NCI-H1105 treated with DMSO at 0.1 percent for 48 hours (cell line): ENCODE measurements around the gene NPPA.

Experiments
- DNase-seq: peaks from one replicate; lab custom pipeline; 2025; lab: John Stamatoyannopoulos, UW

NPPA gene

DNA sequence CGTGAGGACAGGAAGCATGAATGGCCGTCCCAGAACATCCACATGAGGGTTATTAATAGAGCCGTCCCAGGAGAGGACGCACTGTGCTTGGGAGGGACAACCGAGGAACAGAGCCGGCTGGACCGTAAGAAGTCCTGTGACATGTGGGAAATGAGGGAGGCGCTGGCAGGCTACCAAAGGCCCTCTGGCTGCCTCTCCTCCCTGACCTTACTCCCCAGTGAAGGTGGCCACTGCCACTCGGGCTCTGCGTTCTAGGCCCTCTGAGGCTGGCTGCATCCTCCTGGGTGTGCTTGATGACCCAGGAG lies 26.6 kb upstream of the NPPA start:
- DNase-seq, result no peak

DNA sequence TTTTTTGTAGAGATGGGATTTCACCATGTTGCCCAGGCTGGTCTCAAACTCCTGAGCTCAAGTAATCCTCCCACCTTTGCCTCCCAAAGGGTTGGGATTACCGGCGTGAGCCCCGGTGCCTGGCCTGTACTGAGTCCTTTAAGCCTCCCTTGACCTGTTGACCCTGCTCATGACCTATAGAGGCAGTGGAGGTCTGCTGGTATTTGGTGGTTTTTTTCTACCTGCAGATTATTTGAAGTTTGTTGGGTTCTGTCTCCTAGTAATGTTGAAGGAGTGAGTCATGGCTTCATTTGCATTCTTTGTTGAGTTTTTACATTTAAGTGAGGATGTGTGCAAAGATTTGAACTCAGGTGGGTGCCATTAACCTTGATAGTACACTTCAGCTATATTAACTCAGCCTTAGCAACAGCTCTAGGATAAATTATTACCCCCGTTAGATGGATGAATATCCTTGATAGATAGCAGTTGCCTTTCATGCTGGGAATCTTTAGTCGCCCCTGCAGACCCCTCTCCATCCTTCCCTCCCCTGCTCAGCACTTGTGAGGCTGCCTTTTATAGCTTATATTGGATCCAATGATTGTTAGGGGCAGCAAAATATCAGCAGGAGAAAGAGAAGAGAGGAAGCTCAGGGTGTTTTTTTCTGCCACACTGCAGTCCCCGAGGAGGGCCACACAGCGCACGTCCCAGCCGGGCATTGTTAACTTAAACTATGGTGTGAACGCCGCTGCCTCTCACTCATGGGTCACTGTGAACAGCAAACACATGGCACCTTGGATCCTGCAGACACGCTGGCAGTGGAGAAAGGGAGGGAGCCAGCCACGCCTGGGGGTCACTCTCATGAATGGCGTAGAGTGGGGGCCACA lies 26.0 kb upstream of the NPPA start:
- DNase-seq, result no peak

DNA sequence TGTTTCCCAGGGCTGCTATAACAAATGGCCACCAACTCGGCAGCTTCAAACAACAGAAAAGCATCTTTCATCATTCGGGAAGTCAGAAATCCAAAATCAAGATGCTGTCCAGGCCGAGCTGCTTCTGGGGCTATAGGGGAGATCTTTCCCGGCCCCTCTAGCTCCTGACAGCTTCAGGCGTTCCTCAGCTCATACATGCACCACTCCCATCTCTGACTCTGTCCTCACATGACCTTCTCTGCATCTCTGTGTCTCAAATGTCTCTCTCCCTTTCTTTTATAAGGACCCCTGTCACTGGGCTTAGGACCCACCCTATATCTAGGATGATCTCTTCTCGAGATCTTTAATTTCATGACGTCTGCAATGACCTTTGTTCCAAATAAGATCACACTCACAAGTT lies 25.0 kb upstream of the NPPA start:
- DNase-seq, result no peak

DNA sequence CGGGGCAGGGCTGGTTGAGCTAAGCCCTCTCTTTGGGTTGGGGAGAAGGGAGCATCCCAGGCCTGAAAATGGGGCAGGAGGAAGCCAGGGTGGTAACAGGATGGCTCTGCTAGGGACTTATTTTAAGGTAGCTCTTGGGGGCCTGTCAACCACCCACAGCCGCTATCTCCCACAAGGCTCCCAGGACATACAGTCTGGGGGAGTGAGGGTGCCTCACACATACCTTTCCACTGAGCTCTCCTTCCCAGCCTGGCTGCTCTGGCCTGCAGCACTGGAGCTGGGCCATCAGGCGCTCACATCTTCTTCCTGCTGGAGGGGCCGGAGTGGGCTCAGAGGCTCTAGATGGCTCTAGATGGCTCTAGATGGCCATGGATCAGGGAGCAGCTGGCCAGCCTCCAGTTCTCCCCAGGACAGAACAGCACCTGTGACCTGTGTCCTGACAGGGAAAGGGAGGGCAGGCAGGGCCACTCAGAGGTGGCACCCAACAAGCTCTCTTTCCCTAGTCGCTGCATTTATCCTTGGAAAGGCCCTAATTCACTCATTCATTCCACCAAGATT lies 22.1 kb upstream of the NPPA start:
- no peak for DNase-seq

DNA sequence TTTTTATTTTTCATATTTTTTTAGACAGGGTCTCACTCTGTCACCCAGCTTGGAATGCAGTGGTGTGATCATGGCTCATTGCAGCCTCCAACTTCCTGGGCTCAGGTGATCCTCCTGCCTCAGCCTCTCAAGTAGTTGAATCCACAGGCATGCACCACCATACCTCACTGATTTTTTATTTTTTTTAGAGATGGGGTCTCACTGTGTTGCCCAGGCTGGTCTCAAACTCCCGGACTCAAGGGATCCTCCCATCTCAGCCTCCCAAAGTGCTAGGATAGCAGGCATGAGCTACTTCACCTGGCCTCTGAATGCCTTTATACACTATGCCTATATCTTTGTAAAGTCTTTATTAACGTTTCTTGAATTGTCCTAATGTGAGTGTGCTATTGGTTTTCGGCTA lies 21.5 kb upstream of the NPPA start:
- DNase-seq, result no peak

DNA sequence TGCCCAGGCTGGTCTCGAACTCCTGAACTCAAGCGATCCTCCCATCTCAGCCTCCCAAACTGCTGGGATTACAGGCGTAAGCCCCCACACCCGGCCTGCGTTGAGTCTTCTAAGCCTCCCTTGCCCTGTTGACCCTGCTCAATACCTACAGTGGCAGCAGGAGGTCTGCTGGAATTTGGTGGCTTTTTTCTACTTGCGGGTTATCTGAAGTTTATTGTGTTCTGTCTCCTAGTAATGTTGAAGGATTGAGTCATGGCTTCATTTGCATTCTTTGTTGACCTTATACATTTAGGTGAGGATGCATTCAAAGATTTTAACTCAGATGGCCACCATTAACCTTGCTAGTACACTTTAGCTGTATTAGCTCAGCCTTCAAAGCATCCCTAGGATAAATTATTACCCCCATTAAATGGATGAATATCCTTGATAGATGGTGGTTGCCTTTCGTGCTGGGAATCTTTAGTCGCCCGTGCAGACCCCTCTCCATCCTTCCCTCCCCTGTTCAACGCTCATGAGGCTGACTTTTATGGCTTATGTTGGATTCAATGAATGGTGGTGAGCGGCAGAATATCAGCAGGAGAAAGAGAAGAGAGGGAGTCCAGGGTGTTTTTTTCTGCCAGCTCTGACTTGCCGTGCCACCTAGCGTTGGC lies 20.9 kb upstream of the NPPA start:
- no peak for DNase-seq

DNA sequence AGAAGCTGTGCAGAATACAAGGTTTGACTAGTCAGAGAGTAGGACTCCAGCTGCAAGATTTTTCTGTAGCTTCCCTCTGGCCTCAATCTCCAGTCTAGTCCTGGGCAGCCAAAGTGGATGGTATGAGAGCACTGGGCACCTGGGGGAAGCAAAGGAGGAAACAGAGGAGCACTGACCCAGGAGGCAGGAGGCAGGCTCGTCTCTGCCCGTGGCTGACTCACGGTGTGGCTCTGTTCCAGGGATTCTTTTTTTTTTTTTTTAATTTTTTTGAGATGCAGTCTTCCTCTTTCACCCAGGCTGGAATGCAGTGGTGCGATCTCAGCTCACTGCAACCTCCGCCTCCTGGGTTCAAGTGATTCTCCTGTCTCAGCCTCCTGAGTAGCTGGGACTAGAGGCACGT lies 15.3 kb upstream of the NPPA start:
- DNase-seq, result no peak

DNA sequence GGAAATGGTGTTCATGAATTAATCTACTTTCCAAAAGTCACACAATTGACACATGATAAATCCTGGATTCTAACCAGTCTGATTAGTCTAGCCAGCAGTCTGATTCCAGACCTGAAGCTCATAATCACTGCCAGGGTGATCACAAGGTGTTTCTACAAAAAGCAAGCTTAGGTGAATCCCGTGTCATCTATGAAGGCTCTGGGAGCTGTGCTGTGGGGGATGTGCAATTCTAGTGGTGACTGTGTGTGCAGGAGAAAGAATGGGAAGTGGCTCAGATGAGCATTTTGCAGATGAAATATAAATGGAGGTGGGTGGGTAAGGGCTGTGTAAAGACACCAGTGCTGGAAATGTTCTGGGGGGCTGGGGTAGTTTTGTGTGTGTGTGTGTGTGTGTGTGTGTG lies 13.0 kb upstream of the NPPA start:
- DNase-seq, result no peak

DNA sequence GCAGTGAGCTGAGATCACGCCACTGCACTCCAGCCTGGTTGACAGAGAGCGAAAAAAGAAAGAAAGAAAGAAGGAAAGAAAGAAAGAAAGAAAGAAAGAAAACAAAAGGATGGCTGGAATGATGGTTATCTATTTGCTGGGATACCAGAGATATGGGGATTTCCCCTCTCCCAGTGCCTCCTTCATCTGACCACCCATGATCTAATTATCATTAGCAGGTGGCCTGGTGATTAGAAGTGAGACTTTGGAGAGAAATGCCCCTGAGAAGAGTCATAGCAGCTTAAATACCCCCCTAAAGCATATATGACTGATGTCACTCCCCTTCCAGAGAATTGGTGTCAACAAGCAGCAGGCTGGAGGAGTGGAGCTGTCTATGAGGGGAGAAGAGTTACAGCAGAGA lies 12.5 kb upstream of the NPPA start:
- DNase-seq, result no peak

DNA sequence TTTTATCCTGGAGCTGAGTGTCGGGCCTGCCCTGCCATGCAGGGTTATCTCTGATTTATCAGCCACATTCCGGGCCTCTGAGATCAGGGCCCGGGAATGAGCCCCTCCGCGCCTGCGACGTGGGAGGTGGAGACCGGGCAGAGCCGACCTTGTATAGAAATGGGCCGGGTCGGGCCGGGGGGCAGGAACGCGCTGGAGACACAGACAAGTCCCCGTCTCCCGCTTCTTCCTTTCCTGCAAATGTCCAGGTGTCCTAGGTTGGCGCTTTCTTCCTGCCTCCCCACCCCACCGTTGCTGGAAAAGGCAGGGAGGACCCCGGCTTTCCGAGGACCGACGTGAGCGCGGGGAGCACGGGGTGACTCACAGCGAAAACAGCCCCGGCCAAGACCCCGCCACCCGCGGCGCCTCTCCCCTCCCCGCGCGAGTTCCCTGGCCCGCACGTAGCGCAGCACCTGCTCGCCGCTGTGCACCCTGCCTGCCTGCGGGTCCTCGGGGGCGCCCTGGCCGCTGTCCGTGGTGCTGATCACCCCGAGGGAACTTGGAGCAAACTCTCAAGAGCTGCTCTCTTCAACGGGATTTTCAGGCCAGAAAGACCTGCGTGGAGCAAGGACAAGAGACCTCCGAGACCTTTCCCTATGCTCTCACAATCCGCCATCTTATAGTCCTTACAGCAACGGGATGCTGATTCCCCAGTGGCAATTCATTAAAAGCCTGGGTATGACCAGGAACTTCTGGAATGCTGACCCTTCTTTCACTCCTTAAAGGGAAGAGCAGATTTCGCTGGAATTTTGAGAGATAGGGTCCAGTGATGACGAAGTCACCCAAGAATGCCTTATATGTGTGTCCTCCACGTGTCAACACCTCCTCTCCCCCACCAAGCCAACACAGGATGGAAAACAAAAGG lies 11.6 kb upstream of the NPPA start:
- DNase-seq, result no peak

DNA sequence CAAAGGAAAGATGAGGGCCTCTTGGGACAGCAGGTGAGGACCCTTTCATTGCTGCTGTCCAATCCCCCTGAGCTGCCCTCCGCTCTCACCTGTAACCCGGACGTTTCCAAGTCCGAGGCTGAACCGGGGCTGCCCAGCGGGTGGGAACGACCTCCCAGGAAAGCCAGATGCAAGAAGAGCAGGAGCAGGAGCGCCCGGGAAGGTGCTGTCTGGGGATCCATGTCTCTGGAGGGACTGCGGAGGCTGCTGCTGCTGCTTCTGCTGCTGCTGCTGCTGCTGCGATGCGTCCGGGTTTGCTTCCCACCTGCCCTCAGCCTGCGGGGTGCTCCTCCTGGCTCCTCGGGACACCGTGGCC lies 11.0 kb upstream of the NPPA start, which contains the start of gene NPPB:
TSS of gene NPPB (minus strand) at position 333 of the 355 bp plus-strand sequence. CDS start at position 221, 112 bp downstream.
- DNase-seq, result no peak

DNA sequence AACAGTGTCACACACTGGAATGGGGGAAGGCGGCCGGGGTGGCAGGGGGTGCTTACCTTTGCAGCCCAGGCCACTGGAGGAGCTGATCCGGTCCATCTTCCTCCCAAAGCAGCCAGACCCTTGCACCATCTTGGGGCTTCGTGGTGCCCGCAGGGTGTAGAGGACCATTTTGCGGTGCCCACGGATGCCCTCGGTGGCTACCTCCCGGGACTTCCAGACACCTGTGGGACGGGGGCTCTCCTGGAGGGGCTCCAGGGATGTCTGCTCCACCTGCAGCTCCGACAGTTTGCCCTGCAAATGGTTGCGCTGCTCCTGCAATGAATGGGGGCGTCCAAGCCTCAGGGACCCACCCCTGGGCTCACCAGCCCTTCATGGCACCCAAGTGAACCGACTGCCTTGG lies 10.6 kb upstream of the NPPA start:
- DNase-seq, result no peak

DNA sequence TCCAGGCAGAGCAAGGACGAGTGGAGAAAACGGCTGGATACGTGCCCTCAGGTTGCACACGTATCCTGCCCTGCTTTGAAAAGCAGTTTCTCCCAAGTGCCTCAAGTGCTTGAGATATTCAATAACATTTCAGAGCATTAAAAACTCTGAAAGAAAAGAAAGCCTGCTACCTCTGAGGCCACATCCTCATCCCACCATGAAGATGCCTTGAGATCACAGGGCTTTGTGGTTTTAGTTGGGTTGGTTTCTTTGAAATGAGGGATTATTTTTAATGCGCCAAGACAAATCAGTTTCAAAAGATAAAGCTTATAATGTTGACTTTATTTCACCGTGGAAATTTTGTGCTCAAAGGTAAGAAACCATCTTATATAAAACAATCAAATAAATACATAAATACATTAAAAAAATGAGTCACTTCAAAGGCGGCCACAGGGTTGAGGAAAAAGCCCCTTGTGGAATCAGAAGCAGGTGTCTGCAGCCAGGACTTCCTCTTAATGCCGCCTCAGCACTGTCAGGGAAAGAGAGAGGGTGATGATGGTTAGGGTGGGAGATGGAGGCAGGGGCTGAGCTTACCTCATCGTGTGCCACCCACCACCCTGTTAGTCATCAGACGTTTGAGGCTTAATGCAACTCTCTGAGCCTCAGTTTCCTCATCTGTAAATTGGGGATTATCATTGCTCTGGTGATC lies 9.7 kb upstream of the NPPA start:
- no peak for DNase-seq

DNA sequence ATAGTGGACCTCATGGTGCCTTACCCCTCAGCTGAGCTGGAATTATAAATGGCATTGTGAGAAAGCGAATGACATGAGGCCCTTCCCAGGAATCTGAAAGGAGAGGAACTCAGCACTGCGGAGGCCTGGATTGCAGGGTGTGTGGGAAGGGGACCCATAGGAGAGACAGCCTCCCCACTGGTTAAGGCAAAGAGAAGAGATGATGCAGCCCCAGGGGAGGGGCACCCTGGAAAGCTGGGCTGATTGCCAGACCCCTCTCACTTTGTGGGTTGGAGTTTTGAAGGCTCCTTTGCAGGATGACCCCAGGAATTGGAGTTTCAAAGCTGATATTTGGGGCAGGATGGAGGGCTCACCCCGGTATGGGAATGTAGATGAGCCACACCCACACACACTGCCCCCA lies 9.1 kb upstream of the NPPA start:
- DNase-seq, result no peak

DNA sequence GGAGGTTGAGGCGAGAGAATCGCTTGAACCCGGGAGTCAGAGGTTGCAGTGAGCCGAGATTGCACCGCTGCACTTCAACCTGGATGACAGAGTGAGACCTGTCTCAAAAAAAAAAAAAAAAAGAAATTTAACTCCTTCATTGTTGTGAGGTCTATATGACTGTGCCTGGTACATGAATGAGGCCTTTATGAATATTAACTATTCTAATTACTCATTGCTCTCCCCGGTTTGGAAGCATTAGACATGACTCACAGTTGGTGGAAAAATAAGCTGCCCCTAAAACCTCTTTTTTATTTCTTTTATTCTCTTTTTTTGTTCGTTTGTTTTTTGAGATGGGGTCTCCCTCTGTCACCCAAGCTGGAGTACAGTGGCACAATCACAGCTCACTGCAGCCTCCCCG lies 7.8 kb upstream of the NPPA start:
- no peak for DNase-seq

DNA sequence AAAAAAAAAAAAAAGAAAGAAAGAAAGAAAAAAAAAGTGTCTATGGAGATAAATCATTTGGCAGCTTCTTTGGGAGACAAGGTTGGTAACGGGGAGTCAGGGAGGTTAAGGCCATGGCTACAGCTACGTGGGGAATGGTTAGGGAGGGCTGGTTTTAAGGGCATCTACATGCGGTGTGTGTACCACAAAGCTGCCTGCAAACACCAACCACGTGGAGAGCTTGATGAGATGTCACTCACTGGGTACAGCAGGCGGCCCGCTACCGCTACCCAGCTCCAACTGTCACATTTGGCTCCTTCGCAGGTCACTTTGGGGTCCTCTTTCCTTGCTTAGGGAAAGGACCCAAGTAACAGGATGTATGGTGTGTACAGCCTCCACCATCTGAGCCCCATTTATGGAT lies 6.9 kb upstream of the NPPA start:
- no peak for DNase-seq

DNA sequence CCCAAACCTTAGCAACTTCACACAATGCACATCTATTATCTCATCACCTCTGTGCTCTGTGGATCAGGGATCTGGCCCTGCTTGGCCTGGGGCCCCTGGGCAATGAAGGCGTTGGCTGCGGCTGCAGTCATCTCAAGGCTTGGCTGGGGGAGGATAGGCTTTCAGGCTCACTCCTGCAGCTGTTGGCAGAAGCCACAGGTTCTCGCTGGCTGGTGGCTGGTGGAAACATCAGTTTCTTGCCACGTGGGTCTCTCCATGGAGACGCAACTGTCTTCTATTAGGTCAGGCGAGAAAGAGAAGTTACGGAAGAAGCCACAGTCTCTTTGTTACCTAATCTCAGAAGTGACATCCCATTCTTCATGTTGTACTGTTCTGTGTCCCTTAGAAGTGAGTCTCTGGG lies 3.6 kb upstream of the NPPA start:
- DNase-seq, result no peak

DNA sequence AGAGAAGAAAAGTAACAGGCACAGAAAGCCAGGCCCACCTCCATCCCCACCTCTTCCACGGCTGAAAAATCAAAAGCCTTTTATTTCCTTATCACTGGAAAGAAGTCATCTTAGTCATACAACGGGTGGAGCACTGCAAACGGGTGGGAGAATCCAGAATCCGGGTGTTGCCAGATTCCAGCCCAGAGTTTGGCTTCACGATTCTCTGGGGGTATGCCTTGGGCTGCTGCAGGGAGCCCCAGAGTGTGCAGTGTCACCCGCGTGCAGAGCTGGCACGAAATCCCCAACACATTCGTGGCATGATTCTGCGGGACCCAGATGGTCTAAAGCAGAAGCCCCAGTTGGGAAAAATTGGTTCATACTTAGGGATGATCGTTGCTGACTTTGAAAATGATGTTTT lies 2.6 kb upstream of the NPPA start:
- no peak for DNase-seq

DNA sequence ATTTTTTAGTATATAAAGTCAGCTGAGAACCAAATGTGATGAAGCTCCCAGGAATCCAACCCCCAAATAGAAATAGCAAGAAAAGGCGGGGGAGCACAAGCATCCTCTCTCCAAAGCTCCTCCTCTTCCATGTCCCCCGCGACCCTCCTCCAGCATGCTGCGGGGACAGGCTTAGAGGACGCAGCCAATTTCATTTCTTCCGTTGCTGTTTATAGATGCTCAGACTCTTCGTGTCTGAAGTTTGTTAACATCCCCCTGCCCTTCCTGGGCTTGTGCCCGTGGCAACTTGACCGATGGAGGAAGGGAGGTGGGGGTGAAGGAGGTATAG lies 754 bp upstream of the NPPA start:
- no peak for DNase-seq

DNA sequence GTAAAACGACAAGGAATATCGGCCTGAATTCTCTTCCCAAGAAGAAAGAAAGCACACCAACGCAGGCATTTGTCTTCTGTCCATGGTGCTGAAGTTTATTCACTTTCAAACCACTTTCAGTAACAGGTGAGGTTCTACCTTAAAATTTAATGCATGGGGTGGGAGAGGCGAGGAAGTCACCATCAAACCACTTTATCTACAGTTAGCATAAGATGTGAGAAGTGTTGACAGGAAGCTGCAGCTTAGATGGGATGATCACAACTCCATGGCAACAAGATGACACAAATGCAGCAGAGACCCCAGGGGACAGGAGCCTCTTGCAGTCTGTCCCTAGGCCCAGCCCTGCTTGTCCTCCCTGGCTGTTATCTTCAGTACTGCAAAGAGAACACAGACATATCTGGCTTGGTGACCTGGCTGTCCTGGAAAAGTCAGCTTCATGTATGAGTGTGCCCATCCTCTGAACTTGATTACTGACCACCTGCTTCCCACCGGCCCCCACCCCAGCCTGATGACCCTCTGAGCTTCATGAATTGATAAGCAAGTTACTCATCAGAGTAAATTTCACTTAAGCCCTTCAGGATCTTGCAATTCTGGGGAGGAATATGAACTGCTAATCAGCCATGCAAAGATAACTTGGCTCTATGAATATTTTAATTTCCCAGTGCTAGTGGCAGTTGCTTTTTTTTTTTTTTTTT lies 1.8 kb downstream of the NPPA start:
- no peak for DNase-seq
